ENCODE measurements around the gene ACVR2A. TPM values are rescaled to one million over a fixed set of nuclear protein-coding genes. Genes with fewer than 3 reads are reported as not detected.

ACVR2A gene
- total RNA-seq, result 10 to 100 TPM; 21.1 to 32.4 (median 22.6) TPM

- no peak for TF ChIP-seq CTCF (IDR thresholded peaks at IDR 0.05; ENCODE audit: low read depth)
These were observed at the start of gene ACVR2A for GRCh38 chr2:147844697-147845410. Gene ACVR2A (plus strand): TSS chr2:147845029. CDS start chr2:147845153, 124 bp downstream.

- no peak for TF ChIP-seq CTCF (IDR thresholded peaks at IDR 0.05; ENCODE audit: low read depth)
These were observed 44.5 kb upstream of the ACVR2A start for GRCh38 chr2:147800316-147800715.

- no peak for TF ChIP-seq CTCF (IDR thresholded peaks at IDR 0.05; ENCODE audit: low read depth)
These were observed 38.0 kb upstream of the ACVR2A start for GRCh38 chr2:147806846-147807245.

GRCh38 chr2:147808520-147808919 lies 36.3 kb upstream of the ACVR2A start:
- TF ChIP-seq CTCF (IDR thresholded peaks at IDR 0.05; ENCODE audit: low read depth), result no peak

- no peak for TF ChIP-seq CTCF (IDR thresholded peaks at IDR 0.05; ENCODE audit: low read depth)
These were observed 33.7 kb upstream of the ACVR2A start for GRCh38 chr2:147810883-147811765.

GRCh38 chr2:147818741-147819140 lies 26.1 kb upstream of the ACVR2A start:
- TF ChIP-seq CTCF (IDR thresholded peaks at IDR 0.05; ENCODE audit: low read depth), result no peak

- no peak for TF ChIP-seq CTCF (IDR thresholded peaks at IDR 0.05; ENCODE audit: low read depth)
These were observed 20.2 kb upstream of the ACVR2A start for GRCh38 chr2:147824620-147825019.
